GM21528 (cell line): ENCODE measurements around the gene WFS1.

Experiments used
- ATAC-seq: cut with Tn5 transposase; IDR thresholded peaks from one replicate; pipeline ENCODE4 v1.9.1; 2021; ENCODE audit warnings: mild to moderate bottlenecking, moderate library complexity; ENCODE audit not compliant: unreplicated experiment, low FRiP score

WFS1 gene

DNA sequence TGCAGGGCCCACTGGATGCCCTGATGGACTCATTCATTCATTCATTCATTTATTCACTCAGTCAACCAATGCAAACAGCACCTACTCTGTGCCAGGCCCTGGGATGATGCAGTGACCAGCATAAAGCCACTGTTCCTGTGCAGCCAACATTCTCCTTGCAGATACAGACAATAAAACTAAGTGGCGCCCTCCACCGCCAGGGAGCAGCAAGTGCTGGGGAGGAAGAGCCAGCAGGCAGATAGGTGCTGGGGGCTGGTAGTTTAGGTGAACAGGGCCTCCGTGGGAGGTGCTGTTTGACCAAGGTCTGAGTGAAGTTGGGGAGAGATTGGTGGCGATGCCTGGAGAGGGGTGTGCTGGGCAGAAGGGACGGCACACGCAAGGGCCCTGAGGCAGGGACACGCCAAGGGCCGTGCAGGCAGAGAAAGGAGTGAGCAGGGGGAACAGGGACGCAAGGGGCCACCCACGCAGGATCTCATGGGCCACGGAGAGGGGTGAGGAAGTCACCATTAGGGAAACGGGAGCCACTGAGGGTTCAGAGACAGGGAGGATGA lies 65.5 kb downstream of the WFS1 start:
- no peak for ATAC-seq

DNA sequence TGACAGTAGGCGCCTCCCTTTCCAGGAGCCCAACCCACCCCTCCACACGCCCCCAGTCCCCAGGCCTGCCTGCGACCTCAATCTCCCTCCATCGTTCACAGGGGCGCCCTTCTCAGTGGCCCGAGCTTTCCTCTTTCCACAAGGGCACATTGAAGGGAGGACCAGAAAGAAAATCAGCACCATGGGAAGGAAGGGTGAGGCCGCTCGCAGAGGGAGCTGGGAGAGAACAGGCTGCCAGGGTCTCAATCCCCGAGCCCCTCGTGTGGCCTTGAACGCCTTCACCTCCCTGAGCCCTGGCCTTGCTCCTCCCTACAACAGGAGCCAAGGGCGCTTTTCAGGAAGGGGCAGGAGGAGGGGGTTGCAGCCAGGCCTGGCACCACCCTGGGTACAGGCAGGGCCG lies 66.5 kb downstream of the WFS1 start:
- no peak for ATAC-seq

DNA sequence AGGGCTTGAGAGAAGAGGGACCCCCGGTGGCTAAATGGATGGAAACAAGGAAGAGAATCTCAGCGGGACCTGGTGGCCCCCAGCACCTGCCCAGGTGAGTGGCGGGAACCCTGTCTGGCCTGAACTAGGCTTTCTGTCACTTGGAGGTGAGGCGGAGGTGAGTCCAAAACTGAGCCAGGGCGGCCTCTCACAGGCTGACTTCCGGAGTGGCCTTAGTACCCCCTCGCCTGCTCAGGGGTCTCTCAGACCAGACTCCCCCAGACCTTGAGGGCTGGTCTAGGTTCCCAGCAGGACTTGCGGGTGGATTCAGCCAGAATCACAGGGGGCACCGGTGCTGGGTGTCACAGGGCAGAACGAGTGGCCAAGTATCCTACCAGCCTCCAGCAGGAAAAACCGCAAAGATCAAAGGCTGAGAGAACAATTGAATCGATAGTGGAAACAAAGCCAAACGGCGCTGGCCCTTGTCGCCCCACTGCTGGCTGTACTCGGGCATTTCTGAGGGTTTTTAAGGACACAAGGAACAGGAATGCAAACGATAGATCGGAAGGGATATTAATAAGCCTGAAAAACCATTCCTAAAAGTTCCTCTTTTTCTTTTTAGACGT lies 67.8 kb downstream of the WFS1 start:
- ATAC-seq: no peak

DNA sequence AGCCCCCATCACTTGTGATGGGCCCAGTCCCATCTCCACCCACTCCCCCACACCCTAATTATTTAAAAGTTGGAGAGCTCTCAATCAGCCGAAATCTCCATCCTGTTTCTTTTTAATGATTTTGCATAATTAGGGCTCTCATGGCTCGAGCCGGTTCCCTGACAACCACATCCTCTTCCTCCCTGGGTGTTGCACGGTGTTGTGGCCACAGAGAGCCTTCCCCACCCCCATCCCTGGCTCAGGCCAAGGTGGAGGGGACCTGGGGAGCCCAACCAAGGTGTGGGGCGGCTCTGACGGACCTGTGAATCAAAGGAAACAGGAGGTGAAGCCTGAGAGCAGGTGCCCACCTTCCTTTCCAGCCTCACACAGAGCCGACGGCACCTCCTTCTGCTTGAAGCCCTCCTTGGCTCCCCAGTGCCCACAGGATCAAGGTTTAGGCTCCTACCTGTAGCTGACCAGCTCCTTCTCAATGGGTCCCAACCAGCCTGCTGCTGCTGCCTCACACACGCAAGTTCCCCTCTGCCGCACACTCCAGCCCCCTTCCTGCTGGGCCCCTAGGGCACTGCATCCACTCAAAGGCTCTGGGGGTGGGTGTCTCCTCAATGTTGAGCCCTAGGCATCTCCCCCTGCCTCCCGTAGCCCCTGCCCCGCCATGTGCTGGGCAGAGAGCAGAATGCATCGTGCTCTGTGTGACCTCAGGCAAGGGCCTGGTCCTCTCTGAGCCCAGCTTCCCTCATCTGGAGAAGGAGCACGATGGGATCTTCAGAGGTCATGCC lies 68.7 kb downstream of the WFS1 start:
- ATAC-seq: no peak

DNA sequence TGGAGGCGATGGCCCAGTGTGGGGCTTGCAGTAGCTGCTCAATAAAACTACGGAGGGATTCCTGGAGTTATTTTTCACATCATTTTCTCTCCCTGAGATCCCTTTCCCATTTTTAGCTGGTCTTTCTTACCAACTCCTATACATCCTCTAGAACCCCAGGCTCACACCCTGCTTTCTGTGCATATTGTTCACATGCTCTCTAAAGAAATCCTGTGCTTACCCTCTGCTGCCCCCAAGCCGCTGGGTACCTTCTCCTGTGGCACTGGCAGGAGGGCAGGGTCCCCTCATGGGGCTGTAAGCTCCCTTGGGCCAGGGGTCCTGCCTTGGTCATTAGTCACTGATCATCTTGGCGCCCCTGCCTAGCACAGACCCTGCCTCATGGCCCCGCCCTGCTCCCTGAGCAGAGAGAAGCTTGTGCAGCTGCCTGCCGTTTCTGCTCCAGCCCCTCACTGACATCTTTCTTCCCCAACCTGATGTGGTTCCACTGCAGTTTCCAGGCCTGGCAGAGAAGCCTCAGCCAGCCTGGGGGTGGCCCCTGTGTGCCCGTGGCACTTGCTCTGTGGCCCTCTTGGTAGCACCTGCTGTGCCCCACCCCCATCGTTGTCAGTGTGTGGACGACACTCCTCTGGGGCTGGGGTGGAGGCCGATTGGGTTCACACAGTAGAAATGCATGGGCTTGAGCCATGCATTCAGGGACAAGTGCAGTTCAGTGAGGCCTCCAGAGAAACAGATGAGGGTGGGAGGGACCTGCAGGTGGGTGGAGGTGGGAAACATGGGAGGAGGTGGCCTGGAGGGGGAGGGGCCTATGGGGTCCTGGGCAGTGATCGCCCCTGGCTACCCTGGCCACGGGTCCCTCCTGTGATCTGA lies 69.5 kb downstream of the WFS1 start:
- ATAC-seq: no peak

DNA sequence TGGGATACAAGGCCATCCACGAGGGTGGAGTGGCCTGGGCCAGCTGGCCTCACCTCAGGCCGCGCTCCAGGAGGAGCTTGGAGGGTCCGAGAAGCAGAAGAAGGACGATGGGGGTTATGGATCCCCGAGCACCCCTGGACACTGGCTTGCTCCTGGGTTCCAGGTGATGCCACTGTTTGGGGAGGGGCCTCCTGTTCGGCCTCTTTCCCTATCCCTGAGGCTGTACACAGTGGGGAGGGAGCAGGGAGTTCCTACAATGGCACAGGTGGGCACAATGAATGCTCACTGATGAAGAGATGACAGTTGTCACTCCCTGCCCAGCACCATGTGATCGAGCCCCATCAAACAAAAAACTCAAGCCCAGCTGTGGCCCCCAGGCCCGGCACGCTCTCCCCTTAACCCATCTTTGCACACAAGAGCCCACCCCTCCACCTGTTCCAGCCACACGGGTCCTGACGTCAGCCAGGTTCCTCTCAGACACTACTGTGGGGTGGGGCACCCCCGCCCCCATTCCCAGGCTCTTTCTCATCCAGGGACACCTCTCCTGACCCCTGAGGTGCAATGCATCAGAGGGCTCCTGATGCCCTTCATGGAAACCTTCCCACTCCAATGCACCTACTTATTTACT lies 70.3 kb downstream of the WFS1 start:
- ATAC-seq: no peak

DNA sequence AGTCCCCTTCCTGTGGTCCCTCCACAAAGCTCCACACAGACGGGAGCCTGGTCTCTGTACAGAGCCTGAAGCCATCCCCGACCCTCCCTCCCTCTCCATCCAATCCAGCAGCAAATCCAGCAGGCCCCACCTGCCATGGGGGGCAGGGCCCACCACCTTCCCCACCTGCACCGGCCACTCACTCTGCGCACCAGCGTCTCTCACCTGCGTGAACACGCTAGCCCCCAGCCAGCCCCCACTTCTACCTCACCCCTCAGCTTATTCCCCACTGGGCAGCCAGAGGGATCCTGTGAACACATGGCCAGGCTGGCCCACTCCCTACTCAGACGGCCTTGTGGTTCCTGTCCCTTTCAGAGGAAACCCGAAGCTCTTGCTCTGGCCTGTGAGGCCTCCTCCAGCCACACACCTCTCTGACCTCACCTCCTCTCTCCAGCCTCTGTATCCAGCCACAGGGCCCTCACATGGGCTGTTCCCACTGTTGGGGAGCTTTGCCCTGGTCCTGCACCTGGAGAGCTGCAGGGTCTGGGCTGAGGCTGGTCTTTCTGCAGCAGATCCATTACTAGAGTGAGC lies 70.9 kb downstream of the WFS1 start:
- no peak for ATAC-seq

DNA sequence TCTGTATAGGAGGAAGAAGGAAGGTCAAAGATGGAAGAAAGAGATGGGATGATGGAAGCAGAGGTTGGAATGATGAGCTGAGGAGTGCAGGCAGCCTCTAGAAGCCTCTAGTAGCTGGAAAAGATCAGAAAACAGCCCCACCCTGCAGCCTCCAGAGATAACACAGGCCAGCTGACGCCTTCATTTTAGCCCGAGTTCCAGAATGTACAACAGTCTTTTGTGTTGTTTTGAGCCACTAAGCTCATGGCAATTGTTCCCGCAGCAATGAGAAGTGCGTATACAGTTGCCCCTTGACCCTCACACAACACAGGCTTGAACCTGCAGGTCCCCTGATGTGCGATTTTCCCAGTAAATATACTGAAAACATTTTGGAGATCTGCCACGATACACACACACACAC lies 72.0 kb downstream of the WFS1 start:
- ATAC-seq: no peak

DNA sequence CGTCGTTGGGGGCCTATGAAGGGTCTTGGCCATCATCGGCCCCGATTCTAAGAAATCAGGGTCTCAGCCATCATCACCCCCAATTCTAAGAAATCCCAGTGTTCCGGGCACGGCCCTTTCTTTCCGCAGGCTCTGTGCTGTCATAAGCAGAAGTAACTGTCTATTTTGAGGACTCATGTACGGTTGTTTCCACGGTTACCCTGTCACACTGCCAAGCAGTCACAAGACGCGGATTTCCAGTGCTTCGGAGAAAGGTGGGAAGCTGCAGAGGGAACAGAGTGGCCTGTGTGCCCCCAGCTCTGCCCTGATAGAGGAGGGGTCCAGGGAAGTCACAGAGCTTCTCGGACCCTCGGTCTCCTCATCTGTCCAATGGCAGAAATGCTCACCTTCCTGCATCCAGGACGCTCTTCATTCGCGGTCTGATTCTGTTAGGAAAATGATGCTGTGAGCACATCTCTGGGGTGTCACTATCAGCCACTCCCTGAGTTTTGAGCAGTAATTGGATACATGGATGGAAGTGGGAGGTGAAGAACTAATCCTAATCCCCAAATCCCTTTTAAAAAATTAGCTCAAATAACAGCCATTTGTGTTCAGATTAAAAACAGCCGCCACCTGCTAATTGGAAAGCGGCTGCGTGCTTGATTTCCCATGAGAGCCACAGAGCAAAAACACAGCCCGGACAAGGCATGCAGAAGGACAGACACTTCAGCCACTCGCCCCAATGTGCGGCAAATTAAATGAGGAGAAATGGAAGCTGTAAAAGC lies 73.1 kb downstream of the WFS1 start:
- no peak for ATAC-seq

DNA sequence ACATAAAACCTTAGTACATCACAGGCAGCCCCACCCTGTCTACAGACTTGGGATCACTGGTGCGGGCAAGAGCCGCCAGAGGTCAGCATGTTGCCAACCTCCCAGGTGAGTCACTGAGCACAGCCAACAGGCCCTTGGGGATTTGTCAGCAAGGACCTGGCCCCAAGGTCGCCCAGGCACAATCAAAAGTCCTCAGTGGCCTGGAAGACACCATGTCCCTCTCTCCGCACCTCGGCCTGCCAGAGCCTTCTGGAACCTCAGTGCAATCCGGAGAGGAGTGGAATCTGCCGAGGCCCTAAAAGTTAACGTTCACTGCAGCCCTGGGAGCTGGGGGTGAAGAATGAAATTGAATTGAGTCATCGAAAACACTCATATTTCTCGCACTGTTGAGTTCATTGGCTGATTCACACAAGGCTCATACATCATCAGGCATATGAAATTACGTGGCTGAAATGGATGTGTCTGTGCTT lies 74.3 kb downstream of the WFS1 start:
- no peak for ATAC-seq

DNA sequence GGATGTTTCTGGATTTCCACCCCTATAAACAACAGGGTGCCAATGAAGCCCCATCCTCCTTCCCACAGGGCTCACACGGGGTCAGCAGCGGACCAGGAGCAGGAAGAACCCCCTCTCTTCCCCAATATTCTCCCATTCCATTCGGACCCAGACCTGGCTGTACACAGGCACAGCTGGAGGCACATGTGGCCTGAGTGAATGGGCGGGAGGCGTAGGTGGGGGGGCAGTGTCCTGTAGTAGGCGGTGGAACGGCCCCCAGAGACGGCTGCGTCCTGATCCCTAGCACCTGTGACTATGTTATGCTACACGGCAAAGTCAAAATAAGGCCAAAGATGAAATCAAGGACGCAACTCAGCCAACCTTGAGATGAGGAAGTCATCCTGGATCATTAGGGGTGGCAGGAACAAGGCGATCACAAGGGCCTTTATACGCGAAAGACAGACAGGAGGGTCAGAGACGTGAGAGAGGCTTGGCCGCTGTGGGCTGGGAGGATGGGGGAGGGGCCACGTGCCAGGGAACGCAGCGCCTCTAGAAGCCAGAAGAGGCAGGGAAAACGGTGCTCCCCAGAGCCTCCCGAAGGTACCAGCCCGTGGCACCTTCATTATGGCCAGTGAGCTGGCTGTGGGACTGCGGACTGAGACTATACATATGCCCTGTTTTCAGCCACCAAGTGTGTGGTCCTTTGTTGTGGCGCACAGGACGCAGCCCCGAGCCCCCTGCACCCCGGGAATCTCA lies 75.6 kb downstream of the WFS1 start:
- no peak for ATAC-seq

DNA sequence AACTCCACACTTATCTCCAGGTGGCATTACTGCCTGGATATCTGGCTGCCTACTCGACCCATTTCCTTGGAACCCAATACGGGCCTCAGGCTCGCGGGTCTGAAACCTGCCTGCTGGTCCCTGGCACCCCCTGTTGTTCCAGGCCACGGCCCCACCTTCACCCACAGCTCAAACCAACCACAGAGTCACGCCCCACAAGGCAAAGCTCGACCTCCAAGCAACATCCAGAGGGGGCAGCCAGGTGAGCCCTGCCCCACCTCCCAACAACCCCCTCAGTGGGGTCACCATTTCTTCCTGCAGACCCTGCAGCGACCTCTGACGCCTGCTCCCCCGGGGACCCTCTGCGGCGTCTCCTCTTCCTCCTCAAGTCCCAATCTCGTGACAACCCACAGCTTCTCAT lies 76.2 kb downstream of the WFS1 start:
- ATAC-seq: no peak

DNA sequence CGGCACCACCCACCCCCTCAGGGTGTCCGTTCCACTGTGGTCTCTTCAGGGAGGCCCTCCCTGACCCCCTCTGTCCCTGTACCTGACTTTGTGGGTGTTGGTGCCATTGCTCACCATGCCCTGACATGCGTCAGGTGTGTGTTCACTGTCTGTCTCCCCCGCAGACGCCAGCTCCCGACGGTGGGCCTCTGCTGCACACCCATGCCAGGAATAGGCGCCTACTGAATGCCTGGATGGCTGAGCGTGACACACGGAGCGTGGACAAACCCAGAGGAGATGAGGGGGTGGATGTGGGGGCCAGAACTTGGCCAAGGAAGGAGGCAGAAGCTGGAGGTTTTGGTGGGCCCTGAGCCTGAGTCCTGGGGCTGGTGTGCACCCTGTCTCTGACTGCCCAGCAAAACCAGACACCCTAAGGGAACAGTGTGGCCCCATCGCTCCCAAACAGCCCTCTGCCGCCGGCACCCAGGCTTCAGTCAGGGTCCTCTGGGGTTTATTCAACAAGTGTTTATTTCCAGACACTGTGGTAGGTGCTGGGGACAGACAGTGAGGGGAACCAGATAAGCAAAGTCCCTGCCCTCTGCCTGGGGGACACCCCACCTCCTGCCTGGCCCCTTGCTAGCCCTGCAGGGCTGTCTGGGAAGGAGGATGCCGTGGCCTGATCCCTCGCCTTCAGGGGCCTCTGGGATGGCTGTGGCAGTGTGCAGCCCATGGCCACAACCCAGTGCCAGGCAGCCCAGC lies 76.9 kb downstream of the WFS1 start:
- ATAC-seq: no peak

DNA sequence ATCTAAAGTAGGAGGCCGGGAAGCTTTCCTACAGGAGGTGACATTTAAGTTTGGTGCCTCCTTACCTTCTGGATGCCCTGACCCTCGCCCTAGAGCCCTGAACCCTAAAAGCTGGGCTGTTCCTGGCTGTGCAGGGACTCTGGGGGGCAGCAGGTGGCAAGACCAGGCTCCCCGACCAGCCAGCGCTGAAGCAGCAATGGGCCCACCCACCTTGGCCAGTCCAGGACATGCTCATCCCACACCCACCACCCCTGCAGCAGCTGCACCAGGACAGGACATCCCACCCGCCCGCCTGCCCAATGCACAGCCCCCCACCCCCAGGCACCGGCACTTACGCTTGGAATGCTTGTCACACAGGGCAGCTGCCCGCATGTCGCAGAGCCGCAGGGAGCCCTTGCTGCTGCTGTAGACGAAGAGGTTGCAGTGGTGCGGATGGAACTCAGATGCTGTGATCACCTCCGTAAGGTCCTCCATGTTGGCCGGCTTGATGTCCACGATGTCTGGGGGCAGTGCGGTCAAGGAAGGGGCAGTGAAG lies 77.9 kb downstream of the WFS1 start:
- no peak for ATAC-seq

DNA sequence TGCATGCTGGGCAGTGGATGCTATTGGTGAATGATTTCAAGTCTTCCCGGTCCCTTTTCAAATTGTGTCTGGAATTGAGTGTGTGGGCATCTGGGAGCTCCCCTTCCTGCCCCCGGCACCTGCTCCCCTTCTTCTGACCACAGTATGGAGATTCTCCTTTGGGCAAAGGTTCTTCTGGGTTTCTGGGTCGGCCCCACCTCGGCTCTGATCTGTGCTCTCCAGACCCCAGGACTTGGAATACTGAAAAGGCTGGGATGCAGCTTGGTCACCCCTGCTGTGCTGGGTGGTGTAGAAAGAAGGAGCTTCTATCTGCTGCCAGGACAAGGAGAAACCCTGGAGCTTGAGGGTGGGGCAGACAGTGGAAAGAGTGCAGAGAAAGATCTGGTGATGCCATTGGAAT lies 78.8 kb downstream of the WFS1 start:
- no peak for ATAC-seq

DNA sequence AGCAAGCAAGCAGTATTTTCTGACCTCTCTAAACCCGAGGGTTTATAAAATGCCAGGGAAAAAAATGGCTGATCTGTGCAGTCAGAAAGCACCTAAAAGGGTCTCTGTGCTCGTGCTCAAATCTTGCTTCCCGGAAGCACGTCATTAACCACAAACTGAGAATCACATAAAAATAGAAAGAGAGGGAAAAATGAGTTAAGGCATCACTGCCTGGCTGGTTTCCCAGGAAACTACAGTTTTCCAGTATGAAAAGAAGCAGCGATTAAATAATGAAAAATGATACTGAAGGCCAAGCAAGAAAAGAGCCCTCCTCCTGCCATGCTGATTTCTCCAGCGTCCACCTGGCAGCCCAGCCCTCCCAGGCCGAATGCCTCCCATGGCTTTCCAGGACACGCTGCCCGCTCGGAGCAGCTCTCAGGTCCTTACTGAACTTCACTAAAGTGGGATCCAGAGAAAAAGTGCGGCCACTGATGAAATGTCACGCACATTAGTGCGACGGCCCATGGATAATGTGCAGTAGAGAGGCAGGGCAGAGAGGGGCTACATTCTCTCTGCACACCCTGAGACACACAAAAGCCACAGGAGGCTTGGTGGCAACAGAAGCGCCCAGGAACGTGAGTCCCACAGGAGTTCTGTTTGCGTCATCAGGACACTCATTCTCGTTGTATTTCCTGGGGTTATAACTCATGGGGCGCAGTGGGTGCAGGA lies 80.4 kb downstream of the WFS1 start:
- no peak for ATAC-seq

DNA sequence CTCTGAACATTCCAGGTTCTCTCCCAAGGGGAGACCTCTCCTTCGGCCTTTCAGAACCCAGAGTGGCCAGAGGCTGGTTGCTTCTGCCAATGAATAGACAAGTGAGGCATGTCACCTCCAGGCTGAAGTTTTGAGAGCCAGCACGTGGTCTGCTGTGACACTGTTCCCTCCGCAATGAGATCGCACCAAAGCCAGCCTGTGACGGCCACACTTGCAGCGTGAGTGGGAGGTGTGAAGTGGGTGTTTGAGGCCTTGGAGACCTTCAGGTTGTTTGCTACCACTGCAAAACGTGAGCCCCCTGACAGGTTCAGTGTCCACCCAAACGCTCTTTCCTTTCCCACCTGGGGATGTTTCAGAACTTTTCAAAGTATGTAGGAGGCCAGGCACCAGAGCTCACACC lies 81.0 kb downstream of the WFS1 start:
- no peak for ATAC-seq
